PC-9 (cell line): ENCODE measurements around the gene SPHK1. TPM values are rescaled to one million over a fixed set of nuclear protein-coding genes. Genes with fewer than 3 reads are reported as not detected.

Source experiments
- BruUV-seq: library from RNA; stranded (reverse); fragments of 400-500 nt; replicated peaks from 2 replicates; lab custom pipeline; 2021; lab: Mats Ljungman, UMichigan
- CTCF ChIA-PET: fragments of 300-600 bp; sonication (Branson Sonifier 250); formaldehyde crosslinking; loops from one replicate; lab custom pipeline; 2022; ENCODE audit warnings: antibody characterized with exemption; lab: Charles Lee
- POLR2A ChIA-PET: fragments of 300-600 bp; sonication (Branson Sonifier 250); formaldehyde crosslinking; loops from one replicate; lab custom pipeline; 2022; ENCODE audit warnings: antibody characterized with exemption; ENCODE audit not compliant: unreplicated experiment; lab: Charles Lee
- DNase-seq, 2 experiments: peaks; one replicate each; pipeline versions ENCODE4 v3.0.0 to v3.0.0-alpha.2; 2015 to 2022; ENCODE audit warnings: mixed read lengths in 1 of 2
- H2AFZ ChIP-seq: fragments of 200-600 bp; sonication (generic); 2 replicates; pipeline ENCODE4 v1.8.1; 2017; ENCODE audit warnings: antibody characterized with exemption
- H3F3A ChIP-seq: fragments of 200-600 bp; sonication (generic); 2 replicates; pipeline ENCODE4 v1.8.1; 2017; ENCODE audit warnings: antibody characterized with exemption, mild to moderate bottlenecking, low read depth; ENCODE audit not compliant: insufficient read depth
- H3K27ac ChIP-seq: fragments of 200-600 bp; sonication (generic); 2 replicates; pipeline ENCODE4 v1.6.1; 2016; ENCODE audit warnings: mixed run types
- H3K27me3 ChIP-seq: fragments of 200-600 bp; sonication (generic); 2 replicates; pipeline ENCODE4 v1.6.1; 2016; ENCODE audit warnings: low read depth, mixed run types; ENCODE audit not compliant: insufficient read depth
- H3K36me3 ChIP-seq: fragments of 200-600 bp; sonication (generic); 2 replicates; pipeline ENCODE4 v1.6.1; 2016; ENCODE audit warnings: low read depth, mixed run types
- H3K4me1 ChIP-seq: fragments of 200-600 bp; sonication (generic); replicated peaks from 2 replicates; pipeline ENCODE4 v1.6.1; 2016; ENCODE audit warnings: mixed run types; ENCODE audit not compliant: insufficient read depth
- H3K4me2 ChIP-seq: fragments of 200-600 bp; sonication (generic); 2 replicates; pipeline ENCODE4 v1.6.1; 2017; ENCODE audit warnings: mixed run types
- H3K4me3 ChIP-seq: fragments of 200-600 bp; sonication (generic); 2 replicates; pipeline ENCODE4 v1.6.1; 2016; ENCODE audit warnings: mixed run types
- H3K79me2 ChIP-seq: fragments of 200-600 bp; sonication (generic); 2 replicates; pipeline ENCODE4 v1.6.1; 2017; ENCODE audit warnings: low read depth, mixed run types
- H3K9me2 ChIP-seq: fragments of 200-600 bp; sonication (generic); 2 replicates; pipeline ENCODE4 v1.8.1; 2017; ENCODE audit warnings: mild to moderate bottlenecking; ENCODE audit not compliant: insufficient read depth
- H3K9me3 ChIP-seq: fragments of 200-600 bp; sonication (generic); 2 replicates; pipeline ENCODE4 v1.8.1; 2016; ENCODE audit warnings: low read depth; ENCODE audit not compliant: insufficient read depth
- H4K20me1 ChIP-seq: fragments of 200-600 bp; sonication (generic); 2 replicates; pipeline ENCODE4 v1.8.1; 2017; ENCODE audit not compliant: insufficient read depth
- EZH2 ChIP-seq: fragments of 200-600 bp; sonication (generic); IDR thresholded peaks from 2 replicates; pipeline ENCODE4 v1.8.0; 2017; ENCODE audit warnings: antibody characterized with exemption, low read depth
- intact Hi-C: fragments of 100-400 bp; cut with micrococcal nuclease; formaldehyde crosslinking; loops from one replicate; pipeline ENCODE4 v1.10.0; 2022; ENCODE audit not compliant: unreplicated experiment
- total RNA-seq: library from RNA; stranded (reverse); gene quantifications from 2 replicates; pipeline ENCODE4 v1.2.3, GENCODE V29; 2021
- TF ChIP-seq, protein P1 (sequence below): fragments of 200-600 bp; sonication (generic); conservative IDR thresholded peaks from 2 replicates; pipeline ENCODE4 v1.6.1; 2017; ENCODE audit warnings: mixed run types, antibody characterized with exemption, mild to moderate bottlenecking, moderate library complexity

SPHK1 gene
- total RNA-seq, 1 experiment from 2014 or later: 5.5 TPM

DNA sequence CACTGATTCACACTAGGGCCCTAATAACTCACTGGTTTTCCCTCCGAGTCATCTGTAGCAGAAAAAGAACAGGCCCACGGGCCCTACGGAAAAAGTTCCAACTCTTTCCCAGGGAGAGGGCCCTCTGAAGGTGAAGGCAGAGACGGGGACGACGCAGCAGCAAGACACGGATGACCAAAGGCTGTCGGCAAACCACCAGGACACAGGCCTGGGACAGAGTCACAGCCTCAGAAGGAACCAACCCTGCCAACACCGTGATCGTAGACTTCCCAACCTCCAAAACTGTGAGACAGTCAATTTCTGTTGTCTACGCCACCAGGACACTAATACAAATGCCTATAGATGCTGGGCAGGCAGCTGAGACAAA is 5.2 kb upstream of the SPHK1 start:
- H3K79me2 ChIP-seq: no peaks in the 10 kb centered on the region
- H3K36me3 ChIP-seq: no peaks in the 10 kb centered on the region
- DNase-seq: no peak
- no TSS peak for BruUV-seq
- ChIA-PET CTCF (no interaction called here), POLR2A (no interaction called here)
- H3K4me1 ChIP-seq: no peaks in the 10 kb centered on the region
- no peaks in the 10 kb centered on the region for H3F3A ChIP-seq
- H3K4me2 ChIP-seq: no peak overlapping the region
- no peaks in the 10 kb centered on the region for H4K20me1 ChIP-seq
- intact Hi-C loops: no loop called here
- no peaks in the 10 kb centered on the region for H3K9me3 ChIP-seq
- no peak overlapping the region for H3K27ac ChIP-seq
- no peak overlapping the region for H2AFZ ChIP-seq
- H3K27me3 ChIP-seq: no peaks in the 10 kb centered on the region
- H3K9me2 ChIP-seq: no peaks in the 10 kb centered on the region
- H3K4me3 ChIP-seq: no peak overlapping the region
- TF ChIP-seq EZH2: no peak
- TF ChIP-seq, protein P1, sequence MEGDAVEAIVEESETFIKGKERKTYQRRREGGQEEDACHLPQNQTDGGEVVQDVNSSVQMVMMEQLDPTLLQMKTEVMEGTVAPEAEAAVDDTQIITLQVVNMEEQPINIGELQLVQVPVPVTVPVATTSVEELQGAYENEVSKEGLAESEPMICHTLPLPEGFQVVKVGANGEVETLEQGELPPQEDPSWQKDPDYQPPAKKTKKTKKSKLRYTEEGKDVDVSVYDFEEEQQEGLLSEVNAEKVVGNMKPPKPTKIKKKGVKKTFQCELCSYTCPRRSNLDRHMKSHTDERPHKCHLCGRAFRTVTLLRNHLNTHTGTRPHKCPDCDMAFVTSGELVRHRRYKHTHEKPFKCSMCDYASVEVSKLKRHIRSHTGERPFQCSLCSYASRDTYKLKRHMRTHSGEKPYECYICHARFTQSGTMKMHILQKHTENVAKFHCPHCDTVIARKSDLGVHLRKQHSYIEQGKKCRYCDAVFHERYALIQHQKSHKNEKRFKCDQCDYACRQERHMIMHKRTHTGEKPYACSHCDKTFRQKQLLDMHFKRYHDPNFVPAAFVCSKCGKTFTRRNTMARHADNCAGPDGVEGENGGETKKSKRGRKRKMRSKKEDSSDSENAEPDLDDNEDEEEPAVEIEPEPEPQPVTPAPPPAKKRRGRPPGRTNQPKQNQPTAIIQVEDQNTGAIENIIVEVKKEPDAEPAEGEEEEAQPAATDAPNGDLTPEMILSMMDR: no peak

GRCh38 chr17:76379646-76380376 is 4.6 kb upstream of the SPHK1 start:
- BruUV-seq: no TSS peak
- Histone ChIP-seq H3F3A (no peaks in the 10 kb centered on the region), H4K20me1 (no peaks in the 10 kb centered on the region), H3K4me3 (no peak overlapping the region), H3K79me2 (no peaks in the 10 kb centered on the region), H3K27ac (no peak overlapping the region), H3K4me2 (no peak overlapping the region), H3K4me1 (no peaks in the 10 kb centered on the region), H3K36me3 (no peaks in the 10 kb centered on the region), H3K27me3 (no peaks in the 10 kb centered on the region), H2AFZ (no peak overlapping the region), H3K9me2 (no peaks in the 10 kb centered on the region), H3K9me3 (no peaks in the 10 kb centered on the region)
- ChIA-PET CTCF (no interaction called here), POLR2A (no interaction called here)
- TF ChIP-seq EZH2: no peak
- TF ChIP-seq, protein P1: no peak
- no peak for DNase-seq
- intact Hi-C loops: no loop called here

GRCh38 chr17:76381633-76382350 is 2.6 kb upstream of the SPHK1 start:
- H3K9me3 ChIP-seq: no peaks in the 10 kb centered on the region

More at GRCh38 chr17:76381633-76382350, 2.6 kb upstream of the SPHK1 start:
- ChIA-PET CTCF (interaction anchor here (0.6 kb wide), 4 partner anchors 12 to 41 kb away, joined by 3 to 7 read pairs (median 3); no protein-coding TSS in a partner anchor), POLR2A (no interaction called here)
- Histone ChIP-seq H3K9me2 (no peaks in the 10 kb centered on the region), H3K4me1 (peaks cover 4% of the 10 kb centered on the region; the same call in 1 of the 2 replicates), H3K36me3 (no peaks in the 10 kb centered on the region), H3K27ac (no peak overlapping the region), H2AFZ (no peak overlapping the region), H3K4me2 (no peak overlapping the region), H4K20me1 (no peaks in the 10 kb centered on the region), H3K4me3 (no peak overlapping the region), H3K27me3 (no peaks in the 10 kb centered on the region), H3F3A (no peaks in the 10 kb centered on the region; the same call in 1 of the 2 replicates), H3K79me2 (no peaks in the 10 kb centered on the region)
- BruUV-seq: TSS peak; percentile 7
- intact Hi-C loops: no loop called here
- TF ChIP-seq EZH2: no peak
- TF ChIP-seq, protein P1: no peak
- no peak for DNase-seq
